ENCODE results near the gene NUP88. TPM values are rescaled to one million over a fixed set of nuclear protein-coding genes. Genes with fewer than 3 reads are reported as not detected.
A peak's percentile ranks its signal among the peaks of the same experiment; 100 is the strongest.

The NUP88 gene
- total and polyA plus RNA-seq, 2 donors (not counting 1 experiment from before 2014, with no cell fraction given): 41.8 to 79.6 TPM

GRCh38 chr17:5381542-5381941 is 37.9 kb downstream of the NUP88 start:
- Histone ChIP-seq H3K4me2 (ENCODE audit: extremely low read depth, insufficient read depth, low read length) (no peak overlapping the region), H3K9me3 (ENCODE audit: control insufficient read depth, insufficient read depth, low read depth, low read length) (no peaks in the 10 kb centered on the region), H2AFZ (ENCODE audit: low read length) (no peak overlapping the region), H3K4me3 (replicated peaks in 1 of 4; ENCODE audit: control extremely low read depth in 1 of 4, insufficient read depth in 1 of 4, low read depth in 3 of 4, low read length in 4 of 4) (no peak overlapping the region), H3K27me3 (ENCODE audit: control insufficient read depth, insufficient read depth, low read length) (no peaks in the 10 kb centered on the region), H3K9ac (ENCODE audit: insufficient read depth, low read length) (no peak overlapping the region), H3K27ac (ENCODE audit: insufficient read depth, low read length) (no peak overlapping the region), H4K20me1 (ENCODE audit: control insufficient read depth, extremely low read depth, insufficient read depth, low read length) (no peaks in the 10 kb centered on the region), H3K4me1 (ENCODE audit: control insufficient read depth, extremely low read depth, insufficient read depth, low read length) (no peaks in the 10 kb centered on the region), H3K36me3 (ENCODE audit: control insufficient read depth, insufficient read depth, low read length) (peaks cover 20% of the 10 kb centered on the region), H3K79me2 (ENCODE audit: control insufficient read depth, insufficient read depth, low read length) (no peaks in the 10 kb centered on the region)
- TF ChIP-seq EZH2 (IDR thresholded peaks at IDR 0.05; ENCODE audit: low read length, missing control alignments) (no peak), CTCF (conservative IDR thresholded peaks at IDR 0.05 in 1 of 2, IDR thresholded peaks at IDR 0.05 in 1 of 2; ENCODE audit: low read depth in 1 of 2, low read length in 2 of 2) (no peak)
- DNase-seq (ENCODE audit: low read depth in 2 of 2): peak; percentile 24 to 64

DNA sequence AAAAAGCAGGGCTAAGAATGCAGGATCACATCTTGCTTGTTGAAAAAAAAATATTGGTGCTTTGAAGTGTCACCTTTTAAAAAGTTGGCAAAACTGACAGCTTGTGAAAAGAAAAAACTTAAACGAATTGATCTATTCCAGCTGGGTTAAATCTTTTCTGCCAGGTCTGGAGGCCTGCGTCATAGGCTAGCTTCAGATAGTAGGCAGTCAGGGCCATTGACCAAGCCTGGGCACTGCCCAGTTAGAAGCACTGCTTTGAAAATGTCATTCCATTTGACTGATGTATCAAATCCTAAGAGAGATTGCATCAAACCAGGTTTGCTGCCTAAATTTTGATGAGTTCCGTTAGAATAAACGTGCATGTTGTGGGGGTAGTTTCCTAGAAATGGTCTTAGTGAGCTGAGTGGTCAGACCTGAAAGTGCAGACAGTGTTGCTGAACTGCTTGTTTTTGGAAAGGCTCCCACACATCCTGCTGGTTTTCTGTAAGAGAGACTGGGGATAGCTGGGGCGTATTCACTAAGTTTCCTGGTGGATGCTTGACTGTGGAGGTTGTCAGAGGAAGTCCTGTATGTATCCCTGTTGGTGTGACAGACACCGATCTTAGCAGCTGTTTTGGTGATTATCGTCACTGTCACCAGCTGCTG is 38.8 kb downstream of the NUP88 start:
- H3K9ac ChIP-seq (ENCODE audit: insufficient read depth, low read length): no peak overlapping the region
- peak in 1 of 2 donors; percentile 11 for DNase-seq (ENCODE audit: low read depth in 2 of 2)
- no peak overlapping the region for H3K27ac ChIP-seq (ENCODE audit: insufficient read depth, low read length)

More for the DNA sequence above, 38.8 kb downstream of the NUP88 start:
- Histone ChIP-seq H3K4me1 (ENCODE audit: control insufficient read depth, extremely low read depth, insufficient read depth, low read length) (no peaks in the 10 kb centered on the region), H3K27me3 (ENCODE audit: control insufficient read depth, insufficient read depth, low read length) (no peaks in the 10 kb centered on the region), H3K4me2 (ENCODE audit: extremely low read depth, insufficient read depth, low read length) (no peak overlapping the region), H2AFZ (ENCODE audit: low read length) (no peak overlapping the region), H3K36me3 (ENCODE audit: control insufficient read depth, insufficient read depth, low read length) (peaks cover 22% of the 10 kb centered on the region), H4K20me1 (ENCODE audit: control insufficient read depth, extremely low read depth, insufficient read depth, low read length) (no peaks in the 10 kb centered on the region), H3K79me2 (ENCODE audit: control insufficient read depth, insufficient read depth, low read length) (no peaks in the 10 kb centered on the region), H3K4me3 (replicated peaks in 1 of 4; ENCODE audit: control extremely low read depth in 1 of 4, insufficient read depth in 1 of 4, low read depth in 3 of 4, low read length in 4 of 4) (no peak overlapping the region), H3K9me3 (ENCODE audit: control insufficient read depth, insufficient read depth, low read depth, low read length) (no peaks in the 10 kb centered on the region)
- no peak for TF ChIP-seq EZH2 (IDR thresholded peaks at IDR 0.05; ENCODE audit: low read length, missing control alignments)
- TF ChIP-seq CTCF (conservative IDR thresholded peaks at IDR 0.05 in 1 of 2, IDR thresholded peaks at IDR 0.05 in 1 of 2; ENCODE audit: low read depth in 1 of 2, low read length in 2 of 2): no peak

Data from fibroblast of lung (primary cell).